Posterior vena cava (tissue), 2 donors: ENCODE measurements around the gene DFFB. TPM values are rescaled to one million over a fixed set of nuclear protein-coding genes. Genes with fewer than 3 reads are reported as not detected.

Source experiments
- DNase-seq: peaks from one replicate; pipeline ENCODE4 v3.0.0-alpha.2; 2020; ENCODE audit warnings: low spot score
- intact Hi-C, 2 donors: fragments of 100-400 bp; cut with DNase I; formaldehyde crosslinking; loops; one replicate each; pipeline versions ENCODE4 v1.14.1 to v1.14.2; 2022 to 2023
- total RNA-seq, 2 donors: library from RNA; stranded (reverse); fragmentation: NEBNext Ultra II Directional; extraction: Animal tissue kit (Norgen Biotek cat#: 25700); gene quantifications; one replicate each; pipeline ENCODE4 v1.2.1, GENCODE V29; 2021
- donor health status: DM: yes; HTN: yes; CAD: no.
- donor health status: DM: yes; HTN: yes; CAD: no.

Gene DFFB
- total RNA-seq, 2 donors from 2014 or later, result 4.8 to 5.2 TPM

GRCh38 chr1:3827813-3828307 is 29.4 kb upstream of the DFFB start:
- no peak for DNase-seq

GRCh38 chr1:3828391-3828790 is 28.9 kb upstream of the DFFB start:
- intact Hi-C loops, result no loop called here
- DNase-seq, result no peak

More at GRCh38 chr1:3827813-3828307, 29.4 kb upstream of the DFFB start:
- intact Hi-C loops, result no loop called here

- intact Hi-C loops, result no loop called here
- no peak for DNase-seq
Observed at GRCh38 chr1:3831689-3832088, 25.6 kb upstream of the DFFB start.

- intact Hi-C loops, result no loop called here
- no peak for DNase-seq
Observed at GRCh38 chr1:3834701-3835100, 22.6 kb upstream of the DFFB start.

- no peak for DNase-seq
- intact Hi-C loops, result no loop called here
Observed at GRCh38 chr1:3836421-3836820, 20.9 kb upstream of the DFFB start.

- no peak for DNase-seq
- intact Hi-C loops, result no loop called here
Observed at GRCh38 chr1:3837200-3837599, 20.1 kb upstream of the DFFB start.

GRCh38 chr1:3837685-3838084 is 19.6 kb upstream of the DFFB start:
- intact Hi-C loops, result no loop called here
- DNase-seq, result no peak

- intact Hi-C loops, result no loop called here
- no peak for DNase-seq
Observed at GRCh38 chr1:3838788-3839187, 18.5 kb upstream of the DFFB start.

GRCh38 chr1:3841491-3841890 is 15.8 kb upstream of the DFFB start:
- intact Hi-C loops, result no loop called here
- DNase-seq, result peak; percentile 61

- no peak for DNase-seq
- intact Hi-C loops, result no loop called here
Observed at GRCh38 chr1:3842912-3843311, 14.4 kb upstream of the DFFB start.

- DNase-seq, result no peak
- intact Hi-C loops, result no loop called here
Observed at GRCh38 chr1:3846541-3846940, 10.7 kb upstream of the DFFB start.

GRCh38 chr1:3847081-3847480 is 10.2 kb upstream of the DFFB start:
- intact Hi-C loops, result no loop called here
- DNase-seq, result no peak

GRCh38 chr1:3850857-3851256 is 6.4 kb upstream of the DFFB start:
- intact Hi-C loops, result no loop called here
- DNase-seq, result no peak

GRCh38 chr1:3851292-3851691 is 6.0 kb upstream of the DFFB start:
- DNase-seq, result no peak
- intact Hi-C loops, result no loop called here

GRCh38 chr1:3852091-3852490 is 5.2 kb upstream of the DFFB start:
- intact Hi-C loops, result no loop called here
- DNase-seq, result no peak

- intact Hi-C loops, result no loop called here
- DNase-seq, result no peak
Observed at GRCh38 chr1:3852711-3853485, 4.4 kb upstream of the DFFB start.

GRCh38 chr1:3857791-3858129 is 484 bp downstream of the DFFB start:
- intact Hi-C loops, result no loop called here
- DNase-seq, result no peak

- no peak for DNase-seq
- intact Hi-C loops, result no loop called here
Observed at GRCh38 chr1:3858231-3858981, 1.1 kb downstream of the DFFB start.

GRCh38 chr1:3863231-3863935 is 6.1 kb downstream of the DFFB start:
- intact Hi-C loops, result no loop called here
- DNase-seq, result no peak

GRCh38 chr1:3864884-3865283 is 7.6 kb downstream of the DFFB start:
- intact Hi-C loops, result no loop called here
- no peak for DNase-seq
